Transverse colon (tissue), 4 donors: Measurements from ENCODE around the gene UBE2E2. TPM values are rescaled to one million over a fixed set of nuclear protein-coding genes. Genes with fewer than 3 reads are reported as not detected.

ENCODE experiments used
- DNase-seq: peaks from one replicate; pipeline ENCODE4 v3.0.0-alpha.2; 2019
- H3K27ac ChIP-seq, 4 donors: fragments of 200-600 bp; sonication (generic); 2 replicates each; pipeline ENCODE4 v1.5.1; 2016 to 2018; ENCODE audit warnings: inconsistent platforms in 4 of 4
- H3K27me3 ChIP-seq: fragments of 200-600 bp; sonication (generic); 2 replicates; pipeline ENCODE4 v1.5.1; 2017; ENCODE audit warnings: inconsistent platforms
- H3K36me3 ChIP-seq, 4 donors: fragments of 200-600 bp; sonication (generic); 2 replicates each; pipeline ENCODE4 v1.5.1; 2017 to 2019; ENCODE audit warnings: inconsistent platforms in 4 of 4
- H3K4me1 ChIP-seq, 4 donors: fragments of 200-600 bp; sonication (generic); 2 replicates each; pipeline ENCODE4 v1.5.1; 2017 to 2020; ENCODE audit warnings: inconsistent platforms in 4 of 4
- H3K4me3 ChIP-seq, 4 donors: fragments of 200-600 bp; sonication (generic); 1 replicate in 1 of 4; 2 replicates in 3 of 4; pipeline versions ENCODE4 v1.5.1 to v1.6.1; 2017 to 2019; ENCODE audit warnings: inconsistent platforms in 4 of 4
- H3K9me3 ChIP-seq, 2 donors: fragments of 200-600 bp; sonication (generic); 2 replicates each; pipeline ENCODE4 v1.5.1; 2017 to 2019; ENCODE audit warnings: inconsistent platforms in 2 of 2
- CTCF ChIP-seq, 5 experiments: fragments of 200-600 bp in 3 of 5; fragments of 450-650 bp in 2 of 5; sonication (generic) in 3 of 5; IDR thresholded peaks; 1 replicate in 2 of 5; 2 replicates in 3 of 5; pipeline ENCODE4 v1.5.1; 2016 to 2017; ENCODE audit warnings: antibody characterized with exemption in 5 of 5, inconsistent platforms in 3 of 5, mild to moderate bottlenecking in 2 of 5, moderate library complexity in 1 of 5
- EP300 ChIP-seq: sonication (generic); formaldehyde crosslinking; IDR thresholded peaks from one replicate; pipeline ENCODE4 v1.6.1; 2017; ENCODE audit warnings: antibody characterized with exemption, low read depth
- POLR2A ChIP-seq: fragments of 450-650 bp; IDR thresholded peaks from one replicate; pipeline ENCODE4 v1.6.1; 2016; ENCODE audit warnings: antibody characterized with exemption, mild to moderate bottlenecking, moderate library complexity
- POLR2AphosphoS5 ChIP-seq, 3 donors: sonication (generic); formaldehyde crosslinking; IDR thresholded peaks; one replicate each; pipeline ENCODE4 v1.6.1; 2016; ENCODE audit warnings: antibody characterized with exemption in 3 of 3
- WGBS, 2 donors: methylation state at CpG; one replicate each; pipeline ENCODE4 v1.1.5; 2018; ENCODE audit warnings: low coverage in 1 of 2; 5-methylcytosine and 5-hydroxymethylcytosine counted together
- in situ Hi-C, 4 donors: fragments of 200-750 bp; cut with MboI; loops; one replicate each; pipeline versions ENCODE4 v1.15.0 to v1.15.1; 2017; ENCODE audit warnings: low sequenced_read_pairs in 3 of 4, low pct_ligation_motif_present in 1 of 4, low pct_unique_long_range_greater_than_20kb in 1 of 4
- intact Hi-C: fragments of 100-400 bp; cut with DNase I; formaldehyde crosslinking; loops from one replicate; pipeline ENCODE4 v1.15.1; 2023; ENCODE audit warnings: low total_unique reads
- total RNA-seq, 4 donors: library from RNA; depleted of rRNA; stranded (reverse); fragments of >200 nt; gene quantifications; one replicate each; pipeline ENCODE4 v1.1.0, GENCODE V29; 2016

The UBE2E2 gene
- total RNA-seq, 4 donors from 2014 or later = 5.4 to 133 (median 7.6) TPM

GRCh38 chr3:23485922-23486321 lies 282.8 kb downstream of the UBE2E2 start:
- DNase-seq = no peak
- in situ Hi-C loops (no loop called here), intact Hi-C loops (no loop called here)

GRCh38 chr3:23487015-23487414 lies 283.9 kb downstream of the UBE2E2 start:
- no peak for TF ChIP-seq CTCF (IDR thresholded peaks at IDR 0.05)
- DNase-seq = no peak
- 98% methylated on average over 9 of the region's 9 CpGs; no CpG with 5 or more reads in 1 of the 2 donors for WGBS, 2 donors
- Histone ChIP-seq H3K36me3 (no peaks in the 10 kb centered on the region), H3K9me3 (no peaks in the 10 kb centered on the region), H3K27ac (no peak overlapping the region), H3K4me3 (no peak overlapping the region), H3K27me3 (no peaks in the 10 kb centered on the region), H3K4me1 (no peaks in the 10 kb centered on the region)
- intact Hi-C loops (no loop called here), in situ Hi-C loops (no loop called here)

More at GRCh38 chr3:23485922-23486321, 282.8 kb downstream of the UBE2E2 start:
- no peak overlapping the region for H3K4me3 ChIP-seq
- WGBS, 2 donors = 89% methylated on average over 6 of the region's 6 CpGs; no CpG with 5 or more reads in 1 of the 2 donors
- TF ChIP-seq POLR2A (no peak), EP300 (no peak), POLR2AphosphoS5 (IDR thresholded peaks at IDR 0.05) (no peak), CTCF (IDR thresholded peaks at IDR 0.05) (no peak)
- no peaks in the 10 kb centered on the region for H3K4me1 ChIP-seq
- H3K9me3 ChIP-seq = no peaks in the 10 kb centered on the region
- H3K27me3 ChIP-seq = no peaks in the 10 kb centered on the region
- H3K27ac ChIP-seq = no peak overlapping the region
- H3K36me3 ChIP-seq = no peaks in the 10 kb centered on the region

DNA sequence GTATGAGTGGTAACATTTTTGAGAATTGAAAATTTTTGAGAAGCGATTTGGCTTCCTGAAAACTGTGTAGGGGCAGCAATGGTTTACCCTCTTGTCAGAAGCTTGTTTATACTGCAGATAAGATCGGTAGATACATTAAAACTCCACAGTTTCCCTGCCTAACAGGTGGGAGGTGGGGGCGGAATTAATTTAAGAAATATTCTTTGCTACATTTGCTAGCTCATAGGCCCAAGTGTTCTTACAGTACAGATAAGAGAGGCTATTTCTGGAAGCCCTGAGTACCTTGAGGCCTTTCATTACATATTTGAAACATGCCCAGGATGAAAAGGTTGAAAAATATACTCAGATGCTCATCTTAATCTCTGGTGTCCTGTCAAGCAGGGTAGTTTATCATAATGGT lies 285.5 kb downstream of the UBE2E2 start:
- no peak for TF ChIP-seq POLR2A
- TF ChIP-seq POLR2AphosphoS5 (IDR thresholded peaks at IDR 0.05) = no peak
- in situ Hi-C loops = no loop called here
- Histone ChIP-seq H3K4me1 (no peaks in the 10 kb centered on the region), H3K9me3 (no peaks in the 10 kb centered on the region), H3K27me3 (no peaks in the 10 kb centered on the region), H3K4me3 (no peak overlapping the region), H3K36me3 (no peaks in the 10 kb centered on the region), H3K27ac (no peak overlapping the region)
- DNase-seq = no peak
- 85 to 86% methylated on average over 3 of the region's 3 CpGs for WGBS, 2 donors
- intact Hi-C loops = no loop called here

DNA sequence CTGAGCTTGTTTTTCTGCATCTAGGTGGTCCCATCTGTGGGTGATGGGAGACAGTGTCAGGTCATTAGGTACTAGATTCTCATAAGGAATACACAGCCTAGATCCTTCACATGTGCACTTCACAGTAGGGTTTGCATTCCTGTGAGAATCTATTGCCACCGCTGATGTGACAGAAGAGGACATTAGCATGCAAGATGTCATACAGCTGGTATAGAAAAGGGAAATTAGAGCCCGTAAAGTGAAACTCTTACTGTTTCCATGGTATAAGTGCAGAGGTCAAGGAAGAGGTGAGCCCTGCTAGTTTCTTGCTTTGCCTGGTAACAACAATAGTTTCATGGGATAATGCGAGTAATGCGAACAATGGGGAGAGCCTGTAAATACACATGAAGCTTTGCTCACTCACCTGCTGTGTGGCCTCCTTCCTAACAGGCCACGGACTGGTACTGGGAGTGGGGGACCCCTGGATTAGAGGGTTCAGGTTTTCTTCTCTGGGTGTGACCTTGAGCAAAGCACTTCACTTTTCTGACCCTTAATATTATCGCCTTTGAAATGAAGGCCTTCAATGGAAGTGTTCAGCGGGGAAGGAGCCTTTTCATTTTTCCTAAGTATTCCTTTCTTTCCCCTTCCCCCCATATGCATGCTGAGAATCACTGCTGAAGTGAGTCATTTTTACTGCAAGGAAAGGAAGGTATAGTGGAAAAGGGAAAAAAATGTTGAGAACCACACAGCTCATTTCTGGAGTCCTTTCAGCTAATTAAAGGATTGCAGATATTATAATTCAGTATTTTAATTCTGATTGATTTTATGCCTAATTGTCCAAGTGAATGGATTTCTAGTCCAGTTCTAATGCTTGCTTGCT lies 286.4 kb downstream of the UBE2E2 start:
- TF ChIP-seq POLR2AphosphoS5 (IDR thresholded peaks at IDR 0.05) (no peak), CTCF (IDR thresholded peaks at IDR 0.05) (no peak), EP300 (no peak), POLR2A (no peak)
- H3K9me3 ChIP-seq = no peaks in the 10 kb centered on the region
- no peaks in the 10 kb centered on the region for H3K36me3 ChIP-seq
- H3K27ac ChIP-seq = no peak overlapping the region
- H3K4me3 ChIP-seq = no peak overlapping the region
- no peak for DNase-seq
- H3K4me1 ChIP-seq = peaks cover 0 to under 1% (median 0%) of the 10 kb centered on the region in 4 donors
- in situ Hi-C loops (no loop called here), intact Hi-C loops (no loop called here)
- H3K27me3 ChIP-seq = no peaks in the 10 kb centered on the region
- WGBS, 2 donors = 94 to 97% methylated on average over 7 of the region's 7 CpGs

DNA sequence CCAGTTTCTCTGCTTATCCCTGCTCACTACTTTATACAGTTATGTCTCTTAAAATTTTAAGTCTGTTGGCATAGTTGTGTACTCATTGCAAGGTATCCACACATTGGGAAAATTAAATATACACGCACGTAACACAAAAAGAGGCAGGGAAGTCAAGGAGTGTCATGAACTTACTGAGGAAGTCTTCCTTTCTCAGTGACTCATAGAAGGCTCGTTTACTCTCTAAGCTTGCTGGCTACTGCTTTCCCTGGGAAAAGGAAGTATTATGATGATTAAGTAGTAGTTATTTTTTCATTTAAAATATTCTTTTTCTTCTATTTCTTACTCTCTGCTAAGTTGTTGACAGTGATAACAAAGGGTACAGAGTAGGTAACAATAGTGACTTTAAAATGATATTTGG lies 287.3 kb downstream of the UBE2E2 start:
- no peak for DNase-seq
- no peaks in the 10 kb centered on the region for H3K27me3 ChIP-seq
- TF ChIP-seq POLR2AphosphoS5 (IDR thresholded peaks at IDR 0.05) (no peak), EP300 (no peak), POLR2A (no peak), CTCF (IDR thresholded peaks at IDR 0.05) (no peak)
- no peaks in the 10 kb centered on the region for H3K36me3 ChIP-seq
- in situ Hi-C loops (no loop called here), intact Hi-C loops (no loop called here)
- no peak overlapping the region for H3K27ac ChIP-seq
- peaks cover 0 to 9% (median 0%) of the 10 kb centered on the region in 4 donors for H3K4me1 ChIP-seq
- WGBS, 2 donors = 47 to 64% methylated on average over 3 of the region's 3 CpGs
- no peaks in the 10 kb centered on the region for H3K9me3 ChIP-seq
- H3K4me3 ChIP-seq = no peak overlapping the region
